GM13976 (cell line): ENCODE results near the gene ARHGEF16.

Experiments used
- DNase-seq: peaks from one replicate; pipeline ENCODE4 v3.0.0; 2012; ENCODE audit warnings: low spot score
- in situ Hi-C: fragments of 300-500 bp; cut with MboI; formaldehyde crosslinking; loops from one replicate; pipeline ENCODE4 v1.12.0; 2022; ENCODE audit warnings: low sequenced_read_pairs, mixed read lengths, inconsistent platforms; ENCODE audit not compliant: unreplicated experiment
- TF ChIP-seq, protein P1 (sequence below): IDR thresholded peaks from 2 replicates; pipeline ENCODE4 v1.5.1; 2012; ENCODE audit warnings: borderline replicate concordance, mild to moderate bottlenecking; ENCODE audit not compliant: insufficient read depth; ENCODE audit errors: extremely low read depth, missing control alignments, control extremely low read depth

The ARHGEF16 gene

DNA sequence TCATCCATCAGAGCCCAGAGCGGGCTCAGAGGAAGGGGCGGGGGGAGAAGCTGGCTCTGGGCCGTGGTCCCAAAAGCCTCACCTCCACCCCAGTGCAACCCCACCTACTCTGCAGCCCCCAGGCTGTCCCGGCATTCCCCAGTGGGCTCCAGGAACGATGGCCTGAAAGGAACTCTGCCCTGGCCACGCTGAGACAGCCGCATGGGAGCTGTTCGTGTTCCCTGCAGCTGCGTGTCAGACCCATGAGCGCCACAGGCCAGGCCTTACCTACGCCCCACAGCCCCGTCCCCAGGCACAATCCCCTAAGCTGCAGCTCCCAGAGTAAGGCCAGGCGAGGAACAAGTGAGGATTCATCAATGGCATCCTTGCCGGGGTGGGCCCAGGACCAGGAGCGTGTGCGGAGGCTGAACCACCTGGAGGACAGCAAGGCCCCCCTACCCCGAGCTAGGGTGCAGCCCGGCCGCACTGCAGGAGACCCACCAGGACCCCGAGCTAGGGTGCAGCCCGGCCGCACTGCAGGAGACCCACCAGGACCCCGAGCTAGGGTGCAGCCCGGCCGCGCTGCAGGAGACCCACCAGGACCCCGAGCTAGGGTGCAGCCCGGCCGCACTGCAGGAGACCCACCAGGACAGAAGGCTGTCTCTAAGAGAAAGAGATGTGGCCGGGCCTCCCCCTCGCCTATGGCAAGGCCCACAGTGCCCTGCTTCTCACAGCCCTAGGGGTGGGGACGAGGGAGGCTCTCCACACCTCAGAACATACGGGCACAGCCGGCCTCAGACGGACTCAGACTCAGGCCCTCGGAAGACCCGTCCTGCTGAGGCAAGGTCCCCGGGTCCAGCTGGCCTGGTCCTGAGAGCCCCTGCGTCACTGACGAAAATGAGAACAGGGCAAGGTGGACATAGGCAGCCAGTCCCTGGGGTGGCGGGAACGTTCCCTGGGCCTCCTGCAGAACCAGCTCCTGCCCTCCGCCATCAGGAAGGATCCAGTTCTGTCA, 26.5 kb upstream of the ARHGEF16 start:
- in situ Hi-C loops = no loop called here
- TF ChIP-seq, protein P1, sequence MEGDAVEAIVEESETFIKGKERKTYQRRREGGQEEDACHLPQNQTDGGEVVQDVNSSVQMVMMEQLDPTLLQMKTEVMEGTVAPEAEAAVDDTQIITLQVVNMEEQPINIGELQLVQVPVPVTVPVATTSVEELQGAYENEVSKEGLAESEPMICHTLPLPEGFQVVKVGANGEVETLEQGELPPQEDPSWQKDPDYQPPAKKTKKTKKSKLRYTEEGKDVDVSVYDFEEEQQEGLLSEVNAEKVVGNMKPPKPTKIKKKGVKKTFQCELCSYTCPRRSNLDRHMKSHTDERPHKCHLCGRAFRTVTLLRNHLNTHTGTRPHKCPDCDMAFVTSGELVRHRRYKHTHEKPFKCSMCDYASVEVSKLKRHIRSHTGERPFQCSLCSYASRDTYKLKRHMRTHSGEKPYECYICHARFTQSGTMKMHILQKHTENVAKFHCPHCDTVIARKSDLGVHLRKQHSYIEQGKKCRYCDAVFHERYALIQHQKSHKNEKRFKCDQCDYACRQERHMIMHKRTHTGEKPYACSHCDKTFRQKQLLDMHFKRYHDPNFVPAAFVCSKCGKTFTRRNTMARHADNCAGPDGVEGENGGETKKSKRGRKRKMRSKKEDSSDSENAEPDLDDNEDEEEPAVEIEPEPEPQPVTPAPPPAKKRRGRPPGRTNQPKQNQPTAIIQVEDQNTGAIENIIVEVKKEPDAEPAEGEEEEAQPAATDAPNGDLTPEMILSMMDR = no peak
- DNase-seq = no peak

- TF ChIP-seq, protein P1 = no peak
- no peak for DNase-seq
- in situ Hi-C loops = no loop called here
Measured at GRCh38 chr1:3428899-3429298, 25.6 kb upstream of the ARHGEF16 start.

GRCh38 chr1:3429320-3429719, 25.1 kb upstream of the ARHGEF16 start:
- in situ Hi-C loops = no loop called here
- TF ChIP-seq, protein P1 = no peak

DNA sequence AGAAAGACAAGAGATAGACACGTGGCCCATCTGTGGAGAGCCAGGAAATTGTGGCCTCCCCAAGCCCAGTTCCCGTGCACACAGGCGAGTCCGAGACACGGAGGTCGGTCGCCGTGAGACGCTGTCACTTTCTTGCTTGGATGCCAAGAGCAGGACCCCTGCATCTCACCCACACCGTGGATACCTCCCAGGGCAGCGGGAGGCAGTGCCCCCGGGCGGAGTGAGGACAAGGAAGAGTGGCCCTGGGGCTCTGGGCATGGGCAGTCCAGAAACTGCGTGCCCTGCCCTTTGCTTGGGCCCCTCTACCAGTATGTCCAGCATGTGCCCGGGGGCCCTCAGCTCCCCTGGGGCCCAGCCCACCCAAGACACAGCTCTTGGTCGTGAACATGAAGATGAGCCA, 24.7 kb upstream of the ARHGEF16 start:
- in situ Hi-C loops = no loop called here
- DNase-seq = no peak
- TF ChIP-seq, protein P1 = no peak

More at GRCh38 chr1:3429320-3429719, 25.1 kb upstream of the ARHGEF16 start:
- no peak for DNase-seq

GRCh38 chr1:3430406-3430805, 24.1 kb upstream of the ARHGEF16 start:
- in situ Hi-C loops = no loop called here
- TF ChIP-seq, protein P1 = no peak
- no peak for DNase-seq

DNA sequence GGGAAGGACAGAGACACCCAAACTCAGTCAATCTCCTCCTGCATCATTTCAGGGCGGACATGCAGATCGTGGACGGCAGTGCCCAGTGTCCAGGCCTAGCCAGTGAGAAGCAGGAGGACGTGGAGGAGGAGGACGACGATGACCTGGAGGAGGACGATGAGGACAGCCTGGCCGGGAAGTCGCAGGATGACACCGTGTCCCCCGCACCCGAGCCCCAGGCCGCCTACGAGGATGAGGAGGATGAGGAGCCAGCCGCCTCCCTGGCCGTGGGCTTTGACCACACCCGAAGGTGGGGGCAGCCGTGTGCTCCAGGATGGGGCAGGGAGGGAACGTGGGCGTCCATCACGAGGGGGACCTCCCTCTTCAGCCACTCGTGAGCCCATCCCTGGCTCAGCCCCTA, 23.6 kb upstream of the ARHGEF16 start:
- TF ChIP-seq, protein P1 = no peak
- in situ Hi-C loops = no loop called here
- no peak for DNase-seq
